Heart right ventricle (tissue), 16 donors: Measurements from ENCODE around the gene MACROH2A1. TPM values are rescaled to one million over a fixed set of nuclear protein-coding genes. Genes with fewer than 3 reads are reported as not detected.

Source experiments
- ATAC-seq, 8 donors: fragments of 200-7000 bp; cut with Tn5 transposase; one replicate each; pipeline ENCODE4 v1.9.1; 2020; ENCODE audit warnings: mild to moderate bottlenecking in 8 of 8, moderate library complexity in 8 of 8, moderate number of reproducible peaks in 1 of 8
- DNase-seq, 2 donors: peaks; one replicate each; pipeline ENCODE4 v3.0.0-alpha.2; 2020
- H3K27ac ChIP-seq, 10 donors: fragments of 200-600 bp; sonication (generic) in 2 of 10; one replicate each; pipeline versions ENCODE4 v1.5.0 to v1.8.0; 2020 to 2022; ENCODE audit warnings: mild to moderate bottlenecking in 3 of 10
- H3K27me3 ChIP-seq, 7 donors: fragments of 200-600 bp; one replicate each; pipeline ENCODE4 v1.8.0; 2021 to 2022; ENCODE audit warnings: mild to moderate bottlenecking in 2 of 7
- H3K36me3 ChIP-seq, 9 donors: fragments of 200-600 bp; sonication (generic) in 1 of 9; one replicate each; pipeline versions ENCODE4 v1.5.0 to v1.8.0; 2020 to 2022; ENCODE audit warnings: mild to moderate bottlenecking in 2 of 9
- H3K4me1 ChIP-seq, 9 donors: fragments of 200-600 bp; sonication (generic) in 1 of 9; one replicate each; pipeline versions ENCODE4 v1.5.0 to v1.8.0; 2020 to 2022; ENCODE audit warnings: mild to moderate bottlenecking in 4 of 9
- H3K4me3 ChIP-seq, 10 donors: fragments of 200-600 bp; sonication (generic) in 2 of 10; one replicate each; pipeline versions ENCODE4 v1.5.0 to v1.8.0; 2020 to 2022; ENCODE audit warnings: mild to moderate bottlenecking in 7 of 10, moderate library complexity in 2 of 10
- H3K9me3 ChIP-seq, 11 donors: fragments of 200-600 bp in 10 of 11; sonication (generic) in 2 of 11; one replicate each; pipeline versions ENCODE4 v1.5.0 to v1.8.0; 2013 to 2022; ENCODE audit warnings: mild to moderate bottlenecking in 2 of 11, control low read depth in 1 of 11, moderate library complexity in 1 of 11
- CTCF ChIP-seq, 9 donors: fragments of 200-600 bp; sonication (generic) in 2 of 9; IDR thresholded peaks; one replicate each; pipeline versions ENCODE4 v1.5.0 to v1.8.0; 2021 to 2022; ENCODE audit warnings: antibody characterized with exemption in 9 of 9, mild to moderate bottlenecking in 5 of 9, moderate library complexity in 1 of 9
- WGBS, 2 donors: extraction: QIAGEN DNeasy Blood & Tissue Kit; methylation state at CpG; one replicate each; pipeline ENCODE4 v1.1.7; 2013; ENCODE audit warnings: inconsistent platforms in 1 of 2; 5-methylcytosine and 5-hydroxymethylcytosine counted together
- intact Hi-C, 10 donors: fragments of 100-400 bp; cut with DNase I; formaldehyde crosslinking; loops; one replicate each; pipeline versions ENCODE4 v1.11.1 to v1.14.2; 2022
- polyA plus RNA-seq, 2 donors: library from polyadenylated mRNA; stranded (reverse); fragments of 200-250 nt; gene quantifications; one replicate each; pipeline ENCODE4 v1.2.3, GENCODE V29; 2013
- total RNA-seq, 10 donors: library from RNA; stranded (reverse); fragmentation: NEBNext Ultra II Directional in 3 of 10; extraction: Animal tissue kit (Norgen Biotek cat#: 25700) in 3 of 10; gene quantifications; one replicate each; pipeline versions ENCODE4 v1.2.1 to v1.2.4, GENCODE V29; 2021 to 2023
- donor health status: Arrhythmogenic right ventricular cardiomyopathy.
- donor health status: ischemic (EF 13 %, LVEDD 7.1; RV severe dilation, severe dysfunction).
- donor health status: healthy with polysubstance abuse.
- donor health status: DM: no; HTN: yes; CAD: no.
- donor health status: DM: no; HTN: no; CAD: no.
- donor health status: ischemic (EF 25% LVEDD 6.9; RV normal size, moderate dysfunction).
- donor health status: ischemic (EF 25% LVEDD 5.7; RV mildly dilated, moderate dysfunction).
- donor health status: healthy.
- donor health status: DM: yes; HTN: yes; CAD: no.
- donor health status: Ischemic cardiomyopathy.
- donor health status: ischemic (EF 35%, LVEDD 5.7; RV mildly dilated, moderate dysfunction).
- donor health status: nonischemic (EF 11% LVEDD 7.7; RV severe dilation, severe dysfunction).
- donor health status: DM: yes; HTN: yes; CAD: no.
- donor health status: PGD.
- donor health status: ischemic (EF 29% LVEDD 5.4; RV normal size, mild dysfunction).
- donor health status: nonischemic (EF 23%, LVEDD 6.1; RV moderate dilation, normal function).

Gene MACROH2A1
- total and polyA plus RNA-seq, 12 donors = 80.0 to 152 (median 101) TPM

- DNase-seq = no peak
- H3K4me1 ChIP-seq = no peaks in the 10 kb centered on the region
- intact Hi-C loops = no loop called here
These were observed 69.7 kb downstream of the MACROH2A1 start for GRCh38 chr5:135329066-135329912.

GRCh38 chr5:135328128-135328687 is 70.8 kb downstream of the MACROH2A1 start:
- Histone ChIP-seq H3K27ac (no peak overlapping the region), H3K4me1 (no peaks in the 10 kb centered on the region), H3K36me3 (peaks cover 0 to 33% (median 0%) of the 10 kb centered on the region in 9 donors), H3K9me3 (no peaks in the 10 kb centered on the region), H3K4me3 (no peak overlapping the region), H3K27me3 (no peaks in the 10 kb centered on the region)
- 94 to 98% methylated on average over 5 of the region's 5 CpGs for WGBS, 2 donors
- ATAC-seq (no peak), DNase-seq (no peak)
- no peak for TF ChIP-seq CTCF (IDR thresholded peaks at IDR 0.05)
- intact Hi-C loops = no loop called here

More at GRCh38 chr5:135329066-135329912, 69.7 kb downstream of the MACROH2A1 start:
- Histone ChIP-seq H3K9me3 (no peaks in the 10 kb centered on the region), H3K36me3 (peaks cover 0 to 43% (median 5%) of the 10 kb centered on the region in 9 donors), H3K27me3 (no peaks in the 10 kb centered on the region), H3K4me3 (no peak overlapping the region), H3K27ac (no peak overlapping the region)
- ATAC-seq = no peak
- TF ChIP-seq CTCF (IDR thresholded peaks at IDR 0.05) = no peak
- WGBS, 2 donors = 90 to 92% methylated on average over 16 of the region's 16 CpGs

- 92% methylated on average over 12 of the region's 12 CpGs for WGBS, 2 donors
- ATAC-seq = no peak
- intact Hi-C loops = no loop called here
These were observed 71.5 kb downstream of the MACROH2A1 start for GRCh38 chr5:135327429-135328127.

More at GRCh38 chr5:135327429-135328127, 71.5 kb downstream of the MACROH2A1 start:
- TF ChIP-seq CTCF (IDR thresholded peaks at IDR 0.05) = no peak
- H3K27ac ChIP-seq = no peak overlapping the region
- no peaks in the 10 kb centered on the region for H3K9me3 ChIP-seq
- no peaks in the 10 kb centered on the region for H3K27me3 ChIP-seq
- peaks cover 0 to 26% (median 0%) of the 10 kb centered on the region in 9 donors for H3K36me3 ChIP-seq
- no peaks in the 10 kb centered on the region for H3K4me1 ChIP-seq
- no peak for DNase-seq
- H3K4me3 ChIP-seq = no peak overlapping the region
